C4-2B (cell line): Measurements from ENCODE around the gene CD68.

Experiments used
- CTCF ChIP-seq: fragments of 450-650 bp; conservative IDR thresholded peaks from 2 replicates; pipeline ENCODE4 v1.5.1; 2017; ENCODE audit warnings: mild to moderate bottlenecking
- ZFX ChIP-seq: fragments of 450-650 bp; IDR thresholded peaks from 2 replicates; pipeline ENCODE4 v1.6.1; 2017

DNA sequence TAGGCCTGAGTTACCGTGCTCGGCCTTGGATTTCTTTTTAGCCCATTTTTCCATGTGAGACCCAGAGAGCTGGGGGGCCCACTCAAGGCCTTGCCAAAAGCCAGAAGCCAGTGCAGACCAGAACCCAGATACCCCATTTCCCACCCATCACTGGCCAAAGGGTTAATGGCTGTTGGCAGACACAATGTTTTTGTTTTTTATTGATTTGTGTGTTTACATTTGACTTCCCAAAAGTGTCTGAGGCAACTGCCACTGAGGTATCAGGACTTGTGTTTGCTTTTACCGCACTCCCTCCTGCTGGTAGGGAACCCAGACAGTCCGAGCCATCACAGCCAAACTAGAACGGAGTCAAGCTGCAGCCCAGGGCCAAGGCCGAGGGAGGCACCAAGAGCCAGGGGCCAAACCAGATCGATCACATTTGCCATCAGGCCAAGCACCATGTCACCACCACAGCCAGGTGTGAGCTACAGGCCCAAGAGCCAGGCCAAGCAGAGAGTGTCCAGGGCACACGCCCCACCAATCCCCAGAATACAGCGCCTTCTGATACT, 38.3 kb upstream of the CD68 start:
- no peak for TF ChIP-seq CTCF
- TF ChIP-seq ZFX = no peak
